Chondrocyte (in vitro differentiated cells): ENCODE data around the gene IFNB1. TPM values are rescaled to one million over a fixed set of nuclear protein-coding genes. Genes with fewer than 3 reads are reported as not detected.

Experiments used
- DNase-seq: peaks from one replicate; pipeline ENCODE4 v3.0.0; 2021; ENCODE audit warnings: mixed read lengths, low spot score
- H3K27ac Mint-ChIP-seq: one replicate; pipeline ENCODE4 v1.8.0; 2021; ENCODE audit warnings: mild to moderate bottlenecking, moderate library complexity, mixed read lengths; ENCODE audit not compliant: unreplicated experiment
- H3K27me3 Mint-ChIP-seq: 2 replicates; pipeline ENCODE4 v1.8.0; 2021; ENCODE audit warnings: low read depth, mixed read lengths
- H3K36me3 Mint-ChIP-seq: 2 replicates; pipeline ENCODE4 v1.8.0; 2021; ENCODE audit warnings: low read depth, mixed read lengths
- H3K4me1 Mint-ChIP-seq: 2 replicates; pipeline ENCODE4 v1.8.0; 2021; ENCODE audit warnings: low read depth, mild to moderate bottlenecking, mixed read lengths
- H3K4me3 Mint-ChIP-seq: one replicate; pipeline ENCODE4 v1.8.0; 2021; ENCODE audit warnings: mild to moderate bottlenecking, moderate library complexity, mixed read lengths; ENCODE audit not compliant: unreplicated experiment
- H3K9me3 Mint-ChIP-seq: 2 replicates; pipeline ENCODE4 v1.8.0; 2021; ENCODE audit warnings: low read depth, mixed read lengths
- CTCF ChIP-seq: fragments of 200-600 bp; sonication (generic); IDR thresholded peaks from 2 replicates; pipeline ENCODE4 v1.5.0; 2021; ENCODE audit warnings: antibody characterized with exemption, mild to moderate bottlenecking, moderate library complexity
- total RNA-seq: library from RNA; stranded (reverse); gene quantifications from 3 replicates; pipeline ENCODE4 v1.2.1, GENCODE V29; 2021

IFNB1 gene
- total RNA-seq, 1 donor from 2014 or later: not detected

- Mint-ChIP-seq H3K36me3 (no peaks in the 10 kb centered on the region), H3K9me3 (no peaks in the 10 kb centered on the region), H3K27ac (no peak overlapping the region), H3K4me3 (no peak overlapping the region), H3K27me3 (peaks cover 16% of the 10 kb centered on the region), H3K4me1 (peaks cover 3% of the 10 kb centered on the region)
- no peak for DNase-seq
- peak; percentile 97 for TF ChIP-seq CTCF
Measured at GRCh38 chr9:21110708-21111576, 33.2 kb upstream of the IFNB1 start.

GRCh38 chr9:21104787-21105186, 27.0 kb upstream of the IFNB1 start:
- no peak for TF ChIP-seq CTCF
- Mint-ChIP-seq H3K4me1 (no peaks in the 10 kb centered on the region), H3K4me3 (no peak overlapping the region), H3K27ac (no peak overlapping the region), H3K9me3 (no peaks in the 10 kb centered on the region), H3K36me3 (no peaks in the 10 kb centered on the region), H3K27me3 (peaks cover 5% of the 10 kb centered on the region)
- DNase-seq: no peak

- Mint-ChIP-seq H3K27me3 (peaks cover 3% of the 10 kb centered on the region), H3K27ac (no peak overlapping the region), H3K36me3 (no peaks in the 10 kb centered on the region), H3K4me3 (no peak overlapping the region), H3K9me3 (no peaks in the 10 kb centered on the region), H3K4me1 (peaks cover under 1% of the 10 kb centered on the region)
- DNase-seq: no peak
- no peak for TF ChIP-seq CTCF
Measured at GRCh38 chr9:21102305-21102704, 24.6 kb upstream of the IFNB1 start.

GRCh38 chr9:21097817-21098216, 20.1 kb upstream of the IFNB1 start:
- TF ChIP-seq CTCF: no peak
- no peak overlapping the region for H3K27ac Mint-ChIP-seq

GRCh38 chr9:21096901-21097255, 19.1 kb upstream of the IFNB1 start:
- Mint-ChIP-seq H3K4me3 (no peak overlapping the region), H3K9me3 (no peaks in the 10 kb centered on the region), H3K36me3 (peaks cover 2% of the 10 kb centered on the region), H3K27me3 (no peaks in the 10 kb centered on the region), H3K4me1 (peaks cover 21% of the 10 kb centered on the region), H3K27ac (no peak overlapping the region)
- DNase-seq: no peak
- no peak for TF ChIP-seq CTCF

More at GRCh38 chr9:21097817-21098216, 20.1 kb upstream of the IFNB1 start:
- peaks cover 21% of the 10 kb centered on the region for H3K4me1 Mint-ChIP-seq
- no peak overlapping the region for H3K4me3 Mint-ChIP-seq
- peaks cover 2% of the 10 kb centered on the region for H3K36me3 Mint-ChIP-seq
- no peaks in the 10 kb centered on the region for H3K9me3 Mint-ChIP-seq
- no peak for DNase-seq
- H3K27me3 Mint-ChIP-seq: peaks cover 1% of the 10 kb centered on the region
